COLO829 (cell line): Measurements from ENCODE around the gene SMCHD1.
"Not testable (repeated sequence)": the region's sequence is repeated elsewhere in the genome, so short reads cannot be mapped to it uniquely, and the experiment has no call there.

Source experiments
- DNase-seq: peaks from one replicate; pipeline ENCODE4 v3.0.0; 2012; ENCODE audit warnings: low spot score

Gene SMCHD1

DNA sequence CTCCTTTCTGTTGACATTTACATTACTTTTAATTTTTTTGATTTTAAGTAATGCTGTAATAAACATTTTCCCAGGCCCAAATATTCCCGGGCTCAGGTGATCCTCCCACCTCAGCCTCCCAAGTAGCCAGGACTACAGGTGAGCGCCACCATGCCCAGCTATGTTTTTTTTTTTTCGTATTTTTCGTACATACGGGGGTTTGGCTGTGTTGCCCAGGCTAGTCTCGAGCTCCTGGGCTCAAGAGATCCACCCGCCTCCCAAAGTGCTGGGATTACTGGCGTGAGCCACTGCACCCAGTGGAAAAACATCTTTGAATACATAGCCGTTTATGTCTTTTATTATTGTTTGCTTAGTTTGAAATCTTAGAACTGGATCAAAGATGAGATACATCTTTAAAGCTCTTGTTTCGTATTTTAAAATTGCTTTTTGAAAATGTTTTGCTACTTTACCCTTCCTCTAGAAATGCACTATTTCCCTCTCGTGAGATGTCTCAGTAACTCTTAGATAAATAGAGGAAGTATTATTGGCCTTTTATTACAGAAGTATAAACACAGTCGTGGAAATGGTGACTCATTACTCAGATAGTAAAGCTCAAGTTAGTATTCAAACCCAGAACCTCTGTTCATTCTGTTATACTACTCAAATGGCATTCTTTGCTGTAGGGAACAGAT lies 2.4 kb downstream of the SMCHD1 start:
- peak; percentile 35 for DNase-seq

DNA sequence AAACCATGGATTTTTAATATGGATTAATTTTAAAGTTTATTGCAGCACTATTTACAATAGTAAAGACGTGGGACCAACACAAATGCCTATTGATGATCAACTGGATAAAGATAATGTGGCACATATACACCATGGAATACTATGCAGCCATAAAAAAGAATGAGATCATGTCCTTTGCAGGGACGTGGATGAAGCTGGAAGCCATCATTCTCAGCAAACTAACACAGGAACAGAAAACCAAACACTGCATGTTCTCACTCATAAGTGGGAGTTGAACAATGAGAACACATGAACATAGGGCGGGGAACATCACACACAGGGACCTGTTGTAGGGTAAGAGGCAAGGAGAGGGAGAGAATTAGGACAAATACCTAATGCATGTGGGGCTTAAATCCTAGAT lies 5.3 kb downstream of the SMCHD1 start:
- DNase-seq = not testable (repeated sequence)

DNA sequence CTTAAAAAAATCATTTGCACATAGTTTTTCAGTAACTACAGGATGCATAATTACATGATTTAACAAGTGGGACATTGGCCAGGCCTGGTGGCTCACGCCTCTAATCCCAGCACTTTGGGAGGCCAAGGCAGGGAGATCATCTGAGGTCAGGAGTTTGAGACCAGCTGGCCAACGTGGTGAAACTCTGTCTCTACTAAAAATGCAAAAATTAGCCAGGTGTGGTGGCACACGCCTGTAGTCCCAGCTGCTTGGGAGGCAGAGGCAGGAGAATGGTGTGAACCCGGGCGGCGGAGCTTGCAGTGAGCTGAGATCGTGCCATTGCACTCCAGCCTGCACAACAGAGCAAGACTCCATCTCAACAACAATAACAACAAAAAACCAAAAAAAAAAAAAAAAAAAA lies 6.8 kb downstream of the SMCHD1 start:
- DNase-seq = not testable (repeated sequence)

DNA sequence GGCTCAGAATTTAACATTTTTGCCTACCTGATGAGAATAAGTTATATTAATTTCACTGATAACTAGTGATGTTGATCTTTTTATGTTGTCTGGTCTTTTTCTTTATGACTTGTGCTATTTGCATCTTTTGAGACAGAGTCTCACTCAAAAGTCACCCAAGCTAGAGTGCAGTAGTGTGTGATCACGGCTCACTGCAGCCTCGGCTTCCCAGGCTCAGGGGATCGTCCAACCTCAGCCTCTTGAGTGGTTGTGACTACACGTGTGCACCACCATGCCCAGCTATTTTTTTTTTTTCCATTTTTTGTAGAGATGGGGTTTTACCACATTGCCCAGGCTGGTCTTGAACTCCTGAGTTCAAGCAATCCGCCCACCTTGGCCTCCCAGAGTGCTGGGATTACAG lies 7.5 kb downstream of the SMCHD1 start:
- DNase-seq = no peak

DNA sequence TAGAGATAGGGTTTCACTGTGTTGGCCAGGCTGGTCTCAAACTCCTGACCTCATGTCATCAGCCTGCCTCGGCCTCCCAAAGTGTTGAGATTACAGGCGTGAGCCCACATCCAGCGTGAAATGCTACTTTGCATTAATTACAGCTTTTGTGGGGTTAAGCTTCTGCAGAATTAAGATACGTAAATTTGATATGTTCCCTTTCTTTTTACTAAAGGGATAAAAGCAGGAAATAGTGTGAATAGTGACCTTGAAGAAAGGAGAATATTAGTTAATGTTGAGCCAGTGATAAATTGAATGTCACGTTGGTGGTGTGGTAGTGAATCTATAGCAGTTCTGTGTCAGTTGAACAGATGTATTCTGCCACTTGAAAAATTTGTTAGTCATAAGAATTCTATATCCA lies 16.9 kb downstream of the SMCHD1 start:
- DNase-seq = no peak

DNA sequence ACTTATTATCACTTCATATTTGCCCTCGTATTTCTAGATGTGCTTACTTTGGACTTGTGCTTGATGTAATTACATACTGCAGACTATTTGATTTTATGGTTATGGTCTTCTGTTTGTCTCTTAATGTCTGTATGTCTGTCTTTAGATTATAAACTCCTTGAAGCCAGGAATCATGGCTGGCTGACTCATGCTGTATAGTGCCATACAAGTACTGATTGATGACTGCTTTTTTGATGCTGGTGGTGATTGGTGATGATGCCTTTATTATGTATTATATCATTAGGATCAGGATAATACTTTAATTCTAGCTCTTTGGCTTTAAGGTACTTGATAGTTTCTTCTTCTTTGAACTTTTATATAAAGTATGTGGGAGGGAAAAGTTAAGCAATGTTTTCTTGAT lies 17.3 kb downstream of the SMCHD1 start:
- no peak for DNase-seq

DNA sequence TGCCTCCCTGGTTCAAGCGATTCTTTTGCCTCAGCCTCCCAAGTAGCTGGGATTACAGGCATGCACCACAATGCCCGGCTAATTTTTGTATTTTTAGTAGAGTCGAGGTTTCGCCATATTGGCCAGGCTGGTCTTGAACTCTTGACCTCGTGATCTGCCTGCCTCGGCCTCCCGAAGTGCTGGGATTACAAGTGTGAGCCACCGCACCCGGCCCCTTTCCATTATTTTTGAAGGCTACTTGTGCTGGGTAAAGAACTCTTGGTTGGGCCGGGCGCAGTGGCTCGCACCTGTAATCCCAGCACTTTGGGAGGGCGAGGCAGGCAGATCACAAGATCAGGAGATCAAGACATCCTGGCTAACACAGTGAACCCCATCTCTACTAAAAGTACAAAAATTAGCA lies 23.4 kb downstream of the SMCHD1 start:
- DNase-seq = not testable (repeated sequence)

DNA sequence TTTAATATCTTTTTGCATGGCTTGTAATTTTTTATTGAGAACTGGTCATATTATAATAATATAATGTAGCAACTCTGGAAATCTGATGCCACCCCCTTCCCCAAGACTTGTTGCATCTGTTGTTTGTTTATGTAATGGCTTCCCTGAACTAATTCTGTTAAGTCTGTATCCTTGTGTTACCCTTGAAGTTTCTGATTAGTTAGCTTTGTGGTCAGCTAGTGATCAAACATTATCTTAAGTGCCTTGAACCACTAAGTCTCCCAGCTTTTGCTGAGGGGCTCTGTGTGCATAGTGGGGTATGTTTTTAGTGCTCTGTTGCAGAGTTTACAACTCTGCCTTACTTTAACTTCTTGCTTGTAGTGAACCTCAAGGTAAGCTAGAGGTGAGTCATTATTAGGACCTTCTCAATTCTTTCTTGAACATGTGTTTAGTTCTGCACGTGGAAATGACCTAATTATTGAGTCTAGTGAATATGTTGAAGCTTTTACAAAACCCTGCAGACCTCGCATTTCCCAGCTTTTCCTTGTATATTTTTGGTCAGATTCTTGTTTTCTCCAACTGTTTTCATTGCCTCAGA lies 24.8 kb downstream of the SMCHD1 start:
- DNase-seq = no peak

DNA sequence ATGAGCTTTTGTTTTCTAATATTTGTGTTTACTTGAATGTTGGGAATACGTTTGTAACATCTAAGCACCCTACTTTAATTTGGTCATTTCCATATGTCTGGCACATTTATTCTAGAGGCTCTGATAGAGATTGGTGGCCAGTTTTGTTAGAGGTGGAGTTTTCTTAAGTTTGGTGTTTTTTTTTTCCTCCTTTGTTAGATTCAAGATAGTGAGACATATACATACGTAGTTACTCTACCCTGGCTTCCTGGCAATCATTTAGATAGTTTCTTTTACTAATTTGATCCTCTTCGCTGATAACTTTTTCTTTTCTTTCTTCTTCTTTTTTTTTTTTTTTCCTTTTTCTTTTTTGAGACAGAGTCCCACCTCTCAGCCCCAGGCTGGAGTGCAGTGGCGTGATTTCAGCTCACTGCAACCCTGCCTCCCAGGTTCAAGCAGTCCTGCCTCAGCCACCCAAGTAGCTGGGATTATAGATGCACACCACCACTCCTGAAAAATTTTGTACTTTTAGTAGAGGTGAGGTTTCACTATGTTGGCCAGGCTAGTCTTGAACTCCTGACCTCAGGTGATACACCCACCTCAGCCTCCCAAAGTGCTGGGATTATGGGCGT lies 26.6 kb downstream of the SMCHD1 start:
- no peak for DNase-seq

DNA sequence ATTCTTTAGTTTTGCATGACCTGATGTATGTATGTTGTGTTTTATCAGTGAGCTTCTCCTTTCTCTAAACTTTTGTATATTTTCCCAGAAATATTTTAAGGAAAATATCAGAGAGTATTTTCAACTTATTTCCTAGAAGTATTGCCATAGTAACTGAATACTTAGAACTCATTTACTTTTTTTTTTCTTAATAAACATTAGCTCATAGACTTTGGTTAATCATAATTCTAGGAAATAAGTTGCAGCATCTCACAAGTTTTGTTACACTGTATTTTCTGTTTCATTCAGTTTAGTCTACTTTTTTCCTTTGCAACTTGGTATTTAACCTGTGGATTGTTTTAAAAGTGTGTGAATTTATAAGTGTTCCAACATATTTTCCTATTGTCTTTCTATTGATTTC lies 27.5 kb downstream of the SMCHD1 start:
- DNase-seq = no peak

DNA sequence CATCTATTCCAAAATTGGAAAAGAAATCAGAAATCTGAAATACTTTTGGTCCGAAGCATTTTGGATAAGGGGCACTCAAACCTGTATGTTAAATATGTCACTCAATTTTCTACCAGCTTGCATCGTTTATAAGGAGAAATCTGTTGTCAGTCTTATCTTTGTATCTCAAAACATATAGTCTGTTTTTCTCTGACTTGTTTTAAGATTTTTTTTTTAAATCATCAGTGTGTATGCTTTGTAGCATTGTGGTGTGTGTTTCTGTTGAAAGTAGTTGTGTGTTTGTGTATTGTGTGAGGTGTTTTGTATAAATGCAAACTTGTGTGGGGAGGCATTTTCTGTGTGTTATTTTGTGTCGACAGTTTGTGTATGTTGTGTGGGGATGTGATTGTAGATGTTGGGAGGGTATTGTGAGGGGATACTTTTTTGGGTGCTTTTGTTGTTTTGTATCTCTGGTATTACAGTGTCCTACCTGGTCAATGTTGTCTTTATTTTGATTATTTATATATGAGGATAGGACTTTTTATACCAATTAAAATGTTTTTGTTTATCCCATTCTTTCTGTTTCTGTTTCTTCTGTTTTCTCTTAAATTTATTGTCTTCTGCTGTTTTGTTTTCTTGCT lies 30.9 kb downstream of the SMCHD1 start:
- no peak for DNase-seq

DNA sequence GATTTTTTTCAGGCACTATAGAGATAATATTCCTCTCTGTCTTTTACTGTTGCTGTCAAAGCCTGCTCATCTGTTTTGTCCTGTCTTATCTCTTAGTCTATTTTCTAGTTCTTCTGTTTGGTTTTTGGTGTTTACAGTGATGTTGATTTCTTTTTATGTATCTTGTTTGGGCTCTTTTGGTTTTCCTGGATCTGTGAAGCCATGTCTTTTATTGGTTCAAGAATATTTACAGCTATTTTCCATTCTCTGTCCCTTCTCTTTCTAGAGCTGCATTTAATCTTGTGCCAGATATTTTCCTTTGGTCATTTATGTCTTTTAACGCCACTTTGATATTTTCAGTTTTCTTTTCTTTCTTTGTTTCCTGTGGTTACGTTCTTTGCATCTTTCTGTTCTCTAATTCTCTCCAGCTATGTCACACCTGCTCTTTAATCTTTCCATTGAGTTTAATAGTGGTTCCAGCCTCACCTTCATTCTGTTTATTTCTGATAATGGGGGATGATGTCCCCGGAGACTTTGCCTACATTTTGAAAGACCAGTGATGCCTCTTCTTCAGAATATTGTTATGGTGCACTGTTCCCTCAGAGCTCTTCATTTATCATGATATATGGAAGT lies 32.0 kb downstream of the SMCHD1 start:
- no peak for DNase-seq

DNA sequence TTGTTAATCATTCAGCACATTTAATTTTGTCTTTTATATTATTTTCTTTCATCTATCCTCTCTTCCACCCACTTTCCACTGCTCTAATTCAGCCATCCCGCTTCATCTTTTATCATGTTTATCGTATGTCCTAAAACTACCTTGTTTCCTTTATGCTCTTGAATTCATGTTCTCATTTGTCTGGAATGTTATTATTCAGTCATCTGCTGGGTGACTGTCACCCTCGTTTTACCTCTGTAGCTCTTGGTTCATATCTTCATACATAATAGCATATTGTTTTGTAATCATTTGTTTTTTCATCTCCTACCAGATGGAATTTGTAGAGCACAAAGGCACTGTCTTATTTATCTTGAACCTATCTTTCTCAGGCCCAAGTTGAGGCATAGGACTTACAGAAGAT lies 37.0 kb downstream of the SMCHD1 start:
- DNase-seq = peak; percentile 1

DNA sequence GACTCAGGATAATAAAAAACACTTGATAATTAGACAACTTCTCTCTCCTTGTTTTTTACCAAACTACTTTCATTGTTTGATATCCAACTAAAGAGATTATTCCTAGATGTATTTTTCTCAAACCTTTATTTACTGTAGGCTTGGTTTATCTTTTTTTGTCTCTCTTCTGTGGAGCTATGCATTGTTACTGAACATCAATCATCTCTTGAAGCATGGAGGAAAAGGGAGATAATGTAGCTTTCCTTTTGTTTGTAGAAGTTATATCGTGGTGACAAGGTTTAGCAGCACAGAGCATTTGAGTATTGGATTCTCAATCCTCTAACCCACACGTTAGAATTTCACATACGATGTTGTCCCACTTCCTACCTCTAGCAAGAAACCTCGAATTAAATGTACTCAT lies 41.7 kb downstream of the SMCHD1 start:
- no peak for DNase-seq

DNA sequence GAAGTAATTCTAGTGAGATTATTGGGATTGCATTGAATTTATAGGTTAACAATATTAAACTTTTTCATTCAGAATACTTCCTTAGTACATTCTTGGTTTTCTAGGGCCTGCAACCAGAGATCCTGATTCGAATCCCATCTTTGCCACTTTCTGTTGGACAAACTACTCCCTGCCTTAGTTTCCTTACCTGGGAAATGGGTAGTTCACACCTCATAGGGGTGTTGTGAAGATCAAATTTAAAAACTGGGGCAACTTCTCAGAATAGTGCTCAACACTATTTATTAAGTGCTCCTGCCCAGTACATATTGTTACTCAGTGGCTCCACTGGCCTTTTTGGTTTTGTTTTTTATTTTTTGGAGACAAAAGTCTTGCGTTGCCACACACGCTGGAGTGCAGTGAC lies 43.5 kb downstream of the SMCHD1 start:
- no peak for DNase-seq

DNA sequence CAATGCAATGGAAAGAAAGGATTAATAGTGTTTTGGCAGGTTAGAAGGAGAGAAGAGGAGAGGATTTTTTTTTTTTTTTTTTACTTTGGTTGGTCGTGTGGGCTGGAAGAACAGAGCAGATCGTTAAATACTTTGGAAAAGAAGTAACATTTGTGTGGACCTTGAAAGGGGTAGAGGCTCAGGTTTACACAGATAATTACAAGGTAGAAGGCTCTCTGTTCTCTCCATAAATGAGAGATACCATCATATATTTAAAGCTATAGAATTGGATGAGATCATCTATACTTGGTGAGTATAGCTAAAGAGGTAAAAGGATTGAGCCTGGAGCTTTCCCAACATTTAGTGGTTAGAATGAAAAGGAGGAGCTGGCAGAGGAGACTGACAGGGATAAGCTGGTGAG lies 49.0 kb downstream of the SMCHD1 start:
- DNase-seq = no peak

DNA sequence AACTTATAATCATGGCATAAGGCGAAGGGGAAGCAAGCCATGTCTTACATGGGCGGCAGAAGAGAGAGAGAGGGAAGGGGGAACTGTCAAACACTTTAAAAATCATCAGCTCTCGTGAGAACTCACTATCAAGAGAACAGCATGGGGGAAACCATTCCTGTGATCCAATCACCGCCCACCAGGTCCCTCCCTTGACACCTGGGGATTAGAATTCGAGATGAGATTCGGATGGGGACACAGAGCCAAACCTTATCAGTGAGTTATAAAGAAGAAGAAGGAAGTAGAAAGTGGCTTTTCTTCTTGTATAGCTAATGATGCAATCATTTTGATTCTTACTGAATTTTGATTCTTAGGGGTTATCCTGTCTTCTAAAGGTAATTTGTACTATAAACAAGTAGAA lies 51.4 kb downstream of the SMCHD1 start:
- DNase-seq = no peak

DNA sequence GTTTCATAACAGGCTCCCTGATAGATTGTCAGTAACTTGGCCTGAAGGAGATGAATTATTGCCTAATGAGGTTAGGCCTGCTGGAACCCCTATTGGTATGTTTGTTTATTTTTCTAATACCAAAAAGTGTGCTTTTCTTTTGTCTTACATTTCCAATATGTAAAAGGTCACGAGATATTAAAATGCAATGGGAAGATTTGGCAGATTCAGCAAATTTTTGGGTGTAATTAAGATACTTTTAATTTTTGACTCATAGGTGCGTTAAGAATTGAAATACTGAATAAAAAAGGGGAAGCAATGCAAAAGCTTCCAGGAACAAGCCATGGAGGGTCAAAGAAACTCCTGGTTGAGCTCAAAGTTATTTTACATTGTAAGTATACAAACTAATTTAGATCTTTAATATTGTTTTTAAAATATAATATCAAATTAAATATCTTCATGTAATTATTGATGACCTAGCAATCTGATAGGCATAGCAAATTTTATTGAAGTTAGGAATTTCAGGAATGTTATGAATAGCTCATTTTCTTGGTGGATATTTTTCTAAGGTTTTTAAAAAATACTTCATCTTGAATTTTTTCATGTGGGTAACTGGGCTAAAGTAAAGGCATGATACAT lies 52.1 kb downstream of the SMCHD1 start:
- no peak for DNase-seq

DNA sequence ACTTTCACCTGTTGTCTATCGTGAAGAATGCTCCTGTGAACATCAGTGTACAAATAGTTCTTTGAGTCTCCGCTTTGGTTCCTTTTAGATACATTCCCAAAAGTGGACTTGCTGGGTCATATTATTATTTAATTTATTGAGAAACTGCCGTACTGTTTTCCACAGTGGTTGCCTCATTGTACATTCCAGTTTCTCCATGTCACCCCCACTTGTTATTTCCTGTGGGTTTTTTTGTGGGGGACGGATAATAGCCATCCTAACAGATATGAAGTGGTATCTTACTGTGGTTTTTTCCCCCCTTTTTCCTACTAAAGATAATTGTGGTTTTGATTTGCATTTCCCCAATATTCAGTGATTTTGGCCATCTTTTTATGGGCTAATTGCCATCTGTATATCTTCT lies 53.8 kb downstream of the SMCHD1 start:
- DNase-seq = no peak

DNA sequence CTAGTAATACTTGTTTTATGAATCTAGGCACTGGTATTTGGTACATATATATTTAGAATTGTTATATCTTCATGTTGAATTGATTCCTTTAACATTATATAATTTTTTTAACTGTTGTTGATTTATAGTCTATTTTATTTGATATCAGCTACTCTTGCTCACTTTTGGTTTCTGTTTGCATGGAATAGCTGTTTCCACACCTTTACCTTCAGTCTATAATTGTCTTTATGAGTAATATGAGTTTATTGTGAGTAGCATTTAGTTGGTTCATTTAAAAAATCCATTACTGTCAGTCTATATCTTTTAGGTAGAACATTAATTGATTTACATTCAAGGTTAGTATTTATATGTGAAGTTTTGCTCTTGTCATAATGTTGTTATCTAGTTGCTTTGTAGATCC lies 58.6 kb downstream of the SMCHD1 start:
- DNase-seq = no peak

DNA sequence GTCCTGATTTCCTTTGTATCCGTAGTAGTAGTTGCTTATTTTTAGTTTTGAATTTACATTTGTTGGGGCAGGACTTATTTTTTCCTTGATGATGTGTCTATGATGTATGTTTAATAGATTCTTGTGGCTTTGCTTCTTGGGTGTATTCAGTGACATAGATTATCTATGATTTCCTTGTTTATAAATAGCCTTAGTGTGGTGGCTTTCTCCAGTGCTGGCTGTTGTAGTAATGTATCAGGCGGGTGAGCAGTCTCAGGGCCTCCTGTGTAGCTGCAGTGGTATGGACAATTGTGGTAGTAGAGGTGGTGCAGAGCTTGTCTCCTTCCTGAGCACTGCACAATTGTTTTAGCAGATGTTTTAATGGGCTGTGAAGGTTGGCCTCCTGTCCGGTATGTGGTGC lies 60.5 kb downstream of the SMCHD1 start:
- DNase-seq = no peak
